GM12878 (cell line): Measurements from ENCODE around the gene S1PR2. TPM values are rescaled to one million over a fixed set of nuclear protein-coding genes. Genes with fewer than 3 reads are reported as not detected.

Source experiments
- CBX5 ChIP-seq: sonication (generic); IDR thresholded peaks from 2 replicates; pipeline ENCODE4 v1.6.1; 2016; ENCODE audit warnings: low read depth, moderate library complexity, mild to moderate bottlenecking, inconsistent platforms
- EED ChIP-seq: sonication (generic); IDR thresholded peaks from 2 replicates; pipeline ENCODE4 v1.6.1; 2016; ENCODE audit warnings: antibody characterized with exemption, low read depth
- RUNX3 ChIP-seq: IDR thresholded peaks from 2 replicates; pipeline ENCODE4 v1.6.1; 2012; ENCODE audit warnings: low read length, inconsistent platforms
- ZBTB40 ChIP-seq: fragments of 450-650 bp; IDR thresholded peaks from 2 replicates; pipeline ENCODE4 v1.6.1; 2016; ENCODE audit warnings: mild to moderate bottlenecking, moderate library complexity, borderline replicate concordance
- ZNF592 ChIP-seq: fragments of 450-650 bp; IDR thresholded peaks from 2 replicates; pipeline ENCODE4 v1.6.1; 2017; ENCODE audit warnings: mild to moderate bottlenecking, moderate library complexity
- ZNF687 ChIP-seq: fragments of 450-650 bp; IDR thresholded peaks from 2 replicates; pipeline ENCODE4 v1.6.1; 2017; ENCODE audit warnings: mild to moderate bottlenecking, moderate library complexity
- polyA plus RNA-seq, 11 experiments: library from polyadenylated mRNA; depleted of rRNA in 4 of 11; unstranded in 6 of 11; stranded (reverse) in 5 of 11; fragments of >200 nt; fragmentation: Nextera tagmentation in 4 of 11; fragmentation: Illumina TruSeq in 1 of 11; extraction: Ambion mirVana in 4 of 11; extraction: Trizol in 1 of 11; gene quantifications; 1 replicate in 1 of 11; 2 replicates in 10 of 11; pipeline versions ENCODE4 v1.2.1 to v1.2.3, GENCODE V29; 2011 to 2016; ENCODE audit warnings: inconsistent platforms in 2 of 11, missing spikeins in 2 of 11, low read depth in 1 of 11
- total RNA-seq, 4 experiments: library from RNA; depleted of rRNA in 3 of 4; stranded (reverse); fragments of >200 nt in 3 of 4; fragmentation: Illumina TruSeq in 1 of 4; extraction: Trizol in 1 of 4; gene quantifications; 2 replicates each; pipeline versions ENCODE4 v1.2.1 to v1.2.3, GENCODE V29; 2013 to 2021

S1PR2 gene
- total and polyA plus RNA-seq, 10 of the 15 experiments (the other 5 are each of a cell fraction or from before 2014, with no cell fraction given) = 4.9 to 26.8 (median 11.6) TPM

- TF ChIP-seq ZNF687 = no peak
- TF ChIP-seq ZBTB40 = no peak
- no peak for TF ChIP-seq CBX5
- TF ChIP-seq EED = no peak
- no peak for TF ChIP-seq ZNF592
- TF ChIP-seq RUNX3 = no peak
These were observed 41.1 kb downstream of the S1PR2 start (continued) for GRCh38 chr19:10190026-10190425.
